ENCODE data around the gene TMEM129.

- no peak for TF ChIP-seq SNAI2 (CRISPR knock-in tag; IDR thresholded peaks at IDR 0.05)
- no peak for TF ChIP-seq PATZ1 (CRISPR knock-in tag; IDR thresholded peaks at IDR 0.05; ENCODE audit: borderline replicate concordance)
- no peak for TF ChIP-seq ZFP30 (CRISPR knock-in tag; IDR thresholded peaks at IDR 0.05)
- TF ChIP-seq PPARA (CRISPR knock-in tag; IDR thresholded peaks at IDR 0.05; ENCODE audit: borderline replicate concordance) = no peak
- no peak for TF ChIP-seq TSHZ2 (CRISPR knock-in tag; IDR thresholded peaks at IDR 0.05)
- TF ChIP-seq, protein P1, sequence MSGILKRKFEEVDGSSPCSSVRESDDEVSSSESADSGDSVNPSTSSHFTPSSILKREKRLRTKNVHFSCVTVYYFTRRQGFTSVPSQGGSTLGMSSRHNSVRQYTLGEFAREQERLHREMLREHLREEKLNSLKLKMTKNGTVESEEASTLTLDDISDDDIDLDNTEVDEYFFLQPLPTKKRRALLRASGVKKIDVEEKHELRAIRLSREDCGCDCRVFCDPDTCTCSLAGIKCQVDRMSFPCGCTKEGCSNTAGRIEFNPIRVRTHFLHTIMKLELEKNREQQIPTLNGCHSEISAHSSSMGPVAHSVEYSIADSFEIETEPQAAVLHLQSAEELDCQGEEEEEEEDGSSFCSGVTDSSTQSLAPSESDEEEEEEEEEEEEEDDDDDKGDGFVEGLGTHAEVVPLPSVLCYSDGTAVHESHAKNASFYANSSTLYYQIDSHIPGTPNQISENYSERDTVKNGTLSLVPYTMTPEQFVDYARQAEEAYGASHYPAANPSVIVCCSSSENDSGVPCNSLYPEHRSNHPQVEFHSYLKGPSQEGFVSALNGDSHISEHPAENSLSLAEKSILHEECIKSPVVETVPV (CRISPR knock-in tag; IDR thresholded peaks at IDR 0.05) = no peak
- TF ChIP-seq CREB5 (CRISPR knock-in tag; IDR thresholded peaks at IDR 0.05; ENCODE audit: low read depth) = no peak
- no peak for TF ChIP-seq ZNF8 (CRISPR knock-in tag; IDR thresholded peaks at IDR 0.05)
- TF ChIP-seq ARNTL (CRISPR knock-in tag; IDR thresholded peaks at IDR 0.05; ENCODE audit: borderline replicate concordance, low read depth) = no peak
- no peak for TF ChIP-seq ISL1 (CRISPR knock-in tag; IDR thresholded peaks at IDR 0.05)
- no peak for TF ChIP-seq CSDC2 (CRISPR knock-in tag; IDR thresholded peaks at IDR 0.05)
- no peak for TF ChIP-seq ZNF70 (CRISPR knock-in tag; IDR thresholded peaks at IDR 0.05)
- TF ChIP-seq TCF4 (CRISPR knock-in tag; IDR thresholded peaks at IDR 0.05; ENCODE audit: borderline replicate concordance) = no peak
Measured at GRCh38 chr4:1743975-1744374, 22.9 kb upstream of the TMEM129 start.

All from SK-N-SH treated with all-trans-retinoic acid at 6 μM for 48 hours (cell line).